Suppressor macrophage treated with lipopolysaccharide for 1 hour (primary cell): Measurements from ENCODE around the gene TYW1B.
"Not testable (repeated sequence)": the region's sequence is repeated elsewhere in the genome, so short reads cannot be mapped to it uniquely, and the experiment has no call there.

Source experiments
- DNase-seq, 3 donors: peaks; one replicate each; pipeline ENCODE4 v3.0.0-alpha.2; 2020 to 2022

TYW1B gene

GRCh38 chr7:72690177-72690576 is 137.8 kb downstream of the TYW1B start:
- not testable (repeated sequence) for DNase-seq

- not testable (repeated sequence) for DNase-seq
These were observed 138.7 kb downstream of the TYW1B start for GRCh38 chr7:72689344-72689743.

GRCh38 chr7:72681211-72681610 is 146.8 kb downstream of the TYW1B start:
- not testable (repeated sequence) for DNase-seq

- DNase-seq = not testable (repeated sequence)
These were observed 151.1 kb downstream of the TYW1B start for GRCh38 chr7:72676880-72677279.

GRCh38 chr7:72676086-72676690 is 151.8 kb downstream of the TYW1B start:
- not testable (repeated sequence) for DNase-seq

GRCh38 chr7:72675686-72676085 is 152.3 kb downstream of the TYW1B start:
- DNase-seq = not testable (repeated sequence)

- DNase-seq = no peak
These were observed 153.6 kb downstream of the TYW1B start for GRCh38 chr7:72674394-72674793.

- DNase-seq = not testable (repeated sequence)
These were observed 157.2 kb downstream of the TYW1B start for GRCh38 chr7:72670850-72671249.

GRCh38 chr7:72668435-72668834 is 159.6 kb downstream of the TYW1B start:
- DNase-seq = not testable (repeated sequence)

GRCh38 chr7:72667049-72667448 is 161.0 kb downstream of the TYW1B start:
- DNase-seq = not testable (repeated sequence)

- DNase-seq = not testable (repeated sequence)
These were observed 179.4 kb downstream of the TYW1B start for GRCh38 chr7:72648574-72648973.

GRCh38 chr7:72643708-72644107 is 184.3 kb downstream of the TYW1B start:
- DNase-seq = not testable (repeated sequence)

- DNase-seq = not testable (repeated sequence)
These were observed 186.3 kb downstream of the TYW1B start for GRCh38 chr7:72641485-72642248.

- DNase-seq = not testable (repeated sequence)
These were observed 187.3 kb downstream of the TYW1B start for GRCh38 chr7:72640740-72641139.

GRCh38 chr7:72635273-72635908 is 192.6 kb downstream of the TYW1B start:
- DNase-seq = not testable (repeated sequence)

- not testable (repeated sequence) for DNase-seq
These were observed 195.2 kb downstream of the TYW1B start for GRCh38 chr7:72632765-72633292.

GRCh38 chr7:72628375-72628774 is 199.6 kb downstream of the TYW1B start:
- not testable (repeated sequence) for DNase-seq

GRCh38 chr7:72626428-72627011 is 201.5 kb downstream of the TYW1B start:
- not testable (repeated sequence) for DNase-seq

GRCh38 chr7:72625721-72626423 is 202.1 kb downstream of the TYW1B start:
- not testable (repeated sequence) for DNase-seq

- DNase-seq = no peak
These were observed 205.5 kb downstream of the TYW1B start for GRCh38 chr7:72622532-72622931.

- DNase-seq = not testable (repeated sequence)
These were observed 206.2 kb downstream of the TYW1B start for GRCh38 chr7:72621761-72622187.

- not testable (repeated sequence) for DNase-seq
These were observed 207.1 kb downstream of the TYW1B start for GRCh38 chr7:72620923-72621322.
